Smooth muscle cell (in vitro differentiated cells): Measurements from ENCODE around the gene PAFAH1B2. TPM values are rescaled to one million over a fixed set of nuclear protein-coding genes. Genes with fewer than 3 reads are reported as not detected.
"Not testable (repeated sequence)": the region's sequence is repeated elsewhere in the genome, so short reads cannot be mapped to it uniquely, and the experiment has no call there.

Experiments
- DNase-seq: peaks from one replicate; lab custom pipeline; 2025; ENCODE audit not compliant: unreplicated experiment; lab: John Stamatoyannopoulos, UW
- H2AFZ ChIP-seq: fragments of 200-600 bp; sonication (generic); 2 replicates; pipeline ENCODE4 v1.6.0; 2016; ENCODE audit warnings: antibody characterized with exemption, low read depth, mild to moderate bottlenecking
- H3F3A ChIP-seq: fragments of 200-600 bp; sonication (generic); 2 replicates; pipeline ENCODE4 v1.6.0; 2017; ENCODE audit warnings: antibody characterized with exemption, low read depth
- H3K27ac ChIP-seq: fragments of 200-600 bp; sonication (generic); 2 replicates; pipeline ENCODE4 v1.5.1; 2016; ENCODE audit warnings: low read depth, mild to moderate bottlenecking
- H3K27me3 ChIP-seq: fragments of 200-600 bp; sonication (generic); 2 replicates; pipeline ENCODE4 v1.6.1; 2016; ENCODE audit warnings: low read depth, mild to moderate bottlenecking
- H3K36me3 ChIP-seq: fragments of 200-600 bp; sonication (generic); 2 replicates; pipeline ENCODE4 v1.5.1; 2016; ENCODE audit warnings: low read depth
- H3K4me1 ChIP-seq: fragments of 200-600 bp; sonication (generic); 2 replicates; pipeline ENCODE4 v1.5.1; 2016; ENCODE audit warnings: low read depth
- H3K4me2 ChIP-seq: fragments of 200-600 bp; sonication (generic); 2 replicates; pipeline ENCODE4 v1.6.0; 2016; ENCODE audit warnings: mild to moderate bottlenecking
- H3K4me3 ChIP-seq: fragments of 200-600 bp; sonication (generic); 2 replicates; pipeline ENCODE4 v1.5.1; 2016; ENCODE audit warnings: mild to moderate bottlenecking
- H3K79me2 ChIP-seq: fragments of 200-600 bp; sonication (generic); 2 replicates; pipeline ENCODE4 v1.6.0; 2016; ENCODE audit warnings: low read depth, mild to moderate bottlenecking
- H3K9ac ChIP-seq: fragments of 200-600 bp; sonication (generic); 2 replicates; pipeline ENCODE4 v1.6.0; 2016; ENCODE audit warnings: low read depth
- H3K9me3 ChIP-seq: fragments of 200-600 bp; sonication (generic); replicated peaks from 2 replicates; pipeline ENCODE4 v1.5.1; 2016; ENCODE audit warnings: low read depth
- H4K20me1 ChIP-seq: fragments of 200-600 bp; sonication (generic); 2 replicates; pipeline ENCODE4 v1.6.0; 2016; ENCODE audit warnings: low read depth
- WGBS: methylation state at CpG from one replicate; pipeline ENCODE4 v1.1.7; 2016; ENCODE audit warnings: low lambda C conversion rate; 5-methylcytosine and 5-hydroxymethylcytosine counted together
- polyA plus RNA-seq: library from polyadenylated mRNA; unstranded; fragments of >200 nt; fragmentation: Nextera tagmentation; extraction: Ambion mirVana; gene quantifications from 2 replicates; pipeline ENCODE4 v1.2.1, GENCODE V29; 2016
- total RNA-seq: library from RNA; depleted of rRNA; stranded (reverse); fragments of >200 nt; gene quantifications from 2 replicates; pipeline ENCODE4 v1.2.3, GENCODE V29; 2014
- TF ChIP-seq, protein P1 (sequence below): fragments of 200-600 bp; sonication (generic); IDR thresholded peaks from 2 replicates; pipeline ENCODE4 v1.5.1; 2017; ENCODE audit warnings: borderline replicate concordance, mild to moderate bottlenecking, antibody characterized with exemption; ENCODE audit not compliant: insufficient read depth, poor library complexity, severe bottlenecking

The PAFAH1B2 gene
- total and polyA plus RNA-seq, 2 experiments from 2014 or later: 30.7 to 146 TPM

DNA sequence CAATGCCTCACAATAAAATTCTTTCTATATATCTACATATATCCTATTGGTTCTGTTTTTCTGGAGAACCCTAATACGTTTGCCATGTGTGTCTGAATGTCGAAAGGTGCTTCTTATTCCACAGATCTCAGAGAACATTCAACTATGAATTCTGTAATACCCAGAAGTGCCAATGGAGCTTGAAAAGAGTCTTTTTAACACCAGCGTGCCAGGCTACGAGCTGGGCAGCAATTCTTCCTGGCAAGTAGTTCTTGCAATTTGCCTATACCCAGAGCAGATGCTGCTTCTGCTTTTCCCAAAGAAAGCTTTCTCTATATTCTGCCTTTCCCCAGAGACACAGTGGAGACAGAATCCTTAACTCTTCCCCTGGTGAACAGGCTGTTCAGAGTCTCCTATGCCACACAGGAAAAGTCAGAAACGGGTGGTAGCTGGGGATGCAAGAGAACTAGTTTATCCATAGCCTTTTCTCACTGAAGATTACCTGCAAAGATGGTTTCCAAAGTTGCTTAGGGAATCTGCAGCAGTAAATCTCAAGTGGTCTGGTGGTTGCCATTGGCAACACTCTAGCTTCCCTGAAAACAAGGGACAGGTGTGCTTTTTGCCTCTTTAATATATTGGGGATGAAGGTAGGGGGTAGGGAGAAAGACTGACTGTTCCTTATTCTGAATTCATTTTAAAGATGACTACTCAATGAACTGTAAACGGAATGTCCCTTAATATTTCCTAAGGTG lies 16.8 kb upstream of the PAFAH1B2 start:
- H3K4me3 ChIP-seq: no peak overlapping the region
- TF ChIP-seq, protein P1, sequence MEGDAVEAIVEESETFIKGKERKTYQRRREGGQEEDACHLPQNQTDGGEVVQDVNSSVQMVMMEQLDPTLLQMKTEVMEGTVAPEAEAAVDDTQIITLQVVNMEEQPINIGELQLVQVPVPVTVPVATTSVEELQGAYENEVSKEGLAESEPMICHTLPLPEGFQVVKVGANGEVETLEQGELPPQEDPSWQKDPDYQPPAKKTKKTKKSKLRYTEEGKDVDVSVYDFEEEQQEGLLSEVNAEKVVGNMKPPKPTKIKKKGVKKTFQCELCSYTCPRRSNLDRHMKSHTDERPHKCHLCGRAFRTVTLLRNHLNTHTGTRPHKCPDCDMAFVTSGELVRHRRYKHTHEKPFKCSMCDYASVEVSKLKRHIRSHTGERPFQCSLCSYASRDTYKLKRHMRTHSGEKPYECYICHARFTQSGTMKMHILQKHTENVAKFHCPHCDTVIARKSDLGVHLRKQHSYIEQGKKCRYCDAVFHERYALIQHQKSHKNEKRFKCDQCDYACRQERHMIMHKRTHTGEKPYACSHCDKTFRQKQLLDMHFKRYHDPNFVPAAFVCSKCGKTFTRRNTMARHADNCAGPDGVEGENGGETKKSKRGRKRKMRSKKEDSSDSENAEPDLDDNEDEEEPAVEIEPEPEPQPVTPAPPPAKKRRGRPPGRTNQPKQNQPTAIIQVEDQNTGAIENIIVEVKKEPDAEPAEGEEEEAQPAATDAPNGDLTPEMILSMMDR: no peak
- H3K9me3 ChIP-seq: no peaks in the 10 kb centered on the region
- H3K27ac ChIP-seq: no peak overlapping the region
- 84% methylated on average over 6 of the region's 6 CpGs for WGBS
- no peak overlapping the region for H3K9ac ChIP-seq
- no peaks in the 10 kb centered on the region for H3K79me2 ChIP-seq
- no peaks in the 10 kb centered on the region for H3F3A ChIP-seq
- no peaks in the 10 kb centered on the region for H4K20me1 ChIP-seq
- H3K27me3 ChIP-seq: peaks cover 22% of the 10 kb centered on the region
- H3K4me1 ChIP-seq: no peaks in the 10 kb centered on the region
- no peak overlapping the region for H3K4me2 ChIP-seq
- no peak overlapping the region for H2AFZ ChIP-seq
- H3K36me3 ChIP-seq: no peaks in the 10 kb centered on the region
- DNase-seq: no peak

DNA sequence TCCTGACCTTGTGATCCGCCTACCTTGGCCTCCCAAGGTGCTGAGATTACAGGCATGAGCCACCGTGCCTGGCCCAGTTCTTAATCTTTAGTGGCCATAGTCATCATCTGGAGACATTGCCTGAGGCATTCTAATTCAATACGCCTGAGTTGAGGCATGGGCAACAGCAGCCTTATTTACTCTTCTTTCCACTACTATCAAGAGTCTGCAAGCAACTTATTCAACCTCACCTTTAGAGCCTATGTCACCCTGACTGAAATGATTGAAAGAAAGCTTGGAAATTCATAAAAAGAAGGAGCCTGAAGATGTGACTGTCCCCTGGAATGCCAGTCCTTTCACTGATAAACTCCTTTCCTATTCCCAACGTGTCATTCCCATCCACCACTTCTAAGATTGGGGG lies 15.8 kb upstream of the PAFAH1B2 start:
- Histone ChIP-seq H3K9me3 (no peaks in the 10 kb centered on the region), H3K4me2 (no peak overlapping the region), H3F3A (no peaks in the 10 kb centered on the region), H3K4me1 (no peaks in the 10 kb centered on the region), H3K27ac (no peak overlapping the region), H3K79me2 (no peaks in the 10 kb centered on the region), H3K4me3 (no peak overlapping the region), H4K20me1 (no peaks in the 10 kb centered on the region), H3K36me3 (no peaks in the 10 kb centered on the region), H3K9ac (no peak overlapping the region), H3K27me3 (peaks cover 22% of the 10 kb centered on the region), H2AFZ (no peak overlapping the region)
- TF ChIP-seq, protein P1: no peak
- DNase-seq: no peak
- WGBS: 74% methylated on average over 4 of the region's 4 CpGs

DNA sequence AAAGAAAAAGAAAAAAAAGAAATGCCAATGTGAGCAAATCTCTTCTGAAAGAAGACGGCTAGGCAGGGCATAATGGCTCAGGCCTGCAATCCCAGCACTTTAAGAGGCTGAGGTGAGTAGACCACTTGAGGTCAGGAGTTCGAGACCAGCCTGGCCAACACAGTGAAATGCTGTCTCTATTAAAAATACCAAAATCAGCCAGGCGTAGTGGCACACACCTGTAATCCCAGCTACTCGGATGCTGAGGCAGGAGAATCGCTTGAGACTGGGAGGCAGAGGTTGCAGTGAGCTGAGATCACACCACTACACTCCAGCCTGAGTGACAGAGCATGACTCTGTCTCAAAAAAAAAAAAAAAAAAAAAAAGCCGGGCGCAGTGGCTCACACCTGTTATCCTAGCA lies 13.7 kb upstream of the PAFAH1B2 start:
- peaks cover 22% of the 10 kb centered on the region for H3K27me3 ChIP-seq
- not testable (repeated sequence) for H3K4me2 ChIP-seq, H3K4me1 ChIP-seq, H2AFZ ChIP-seq, DNase-seq, H3K27ac ChIP-seq, H3K36me3 ChIP-seq, H3K79me2 ChIP-seq, H4K20me1 ChIP-seq, H3K9ac ChIP-seq, H3K9me3 ChIP-seq, H3K4me3 ChIP-seq, H3F3A ChIP-seq
- WGBS: 93% methylated on average over 6 of the region's 7 CpGs

DNA sequence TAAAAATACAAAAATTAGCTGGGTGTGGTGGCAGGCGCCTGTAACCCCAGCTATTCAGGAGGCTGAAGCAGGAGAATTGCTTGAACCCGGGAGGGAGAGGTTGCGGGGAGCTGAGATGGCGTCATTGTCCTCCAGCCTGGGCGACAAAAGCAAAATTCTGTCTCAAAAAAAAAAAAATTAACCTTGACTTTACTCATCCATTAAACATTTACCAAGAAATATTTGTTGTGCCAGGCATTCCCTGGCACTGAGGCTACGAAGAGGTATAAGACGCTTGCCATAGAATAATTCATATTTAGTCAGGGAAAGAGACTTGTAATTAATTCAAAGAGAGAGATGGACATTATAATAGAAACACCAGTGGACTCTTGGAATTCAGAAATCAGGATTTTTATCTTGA lies 13.2 kb upstream of the PAFAH1B2 start:
- Histone ChIP-seq H4K20me1 (no peaks in the 10 kb centered on the region), H3K4me1 (no peaks in the 10 kb centered on the region), H3K9ac (no peak overlapping the region), H3K4me2 (no peak overlapping the region), H3K4me3 (no peak overlapping the region), H3F3A (no peaks in the 10 kb centered on the region), H2AFZ (no peak overlapping the region), H3K27me3 (peaks cover 20% of the 10 kb centered on the region), H3K36me3 (no peaks in the 10 kb centered on the region), H3K9me3 (no peaks in the 10 kb centered on the region), H3K27ac (no peak overlapping the region), H3K79me2 (no peaks in the 10 kb centered on the region)
- WGBS: 94% methylated on average over 7 of the region's 7 CpGs
- TF ChIP-seq, protein P1: no peak
- no peak for DNase-seq
